Activated effector memory CD4-positive, alpha-beta T cell treated with anti-CD3 and anti-CD28 coated beads, Interleukin-2, amount 50 U/mL, for 16 hours (primary cell): Measurements from ENCODE around the gene RAP1GAP2.

Experiments
- DNase-seq: peaks from one replicate; pipeline ENCODE4 v3.0.0-alpha.2; 2020

Gene RAP1GAP2

DNA sequence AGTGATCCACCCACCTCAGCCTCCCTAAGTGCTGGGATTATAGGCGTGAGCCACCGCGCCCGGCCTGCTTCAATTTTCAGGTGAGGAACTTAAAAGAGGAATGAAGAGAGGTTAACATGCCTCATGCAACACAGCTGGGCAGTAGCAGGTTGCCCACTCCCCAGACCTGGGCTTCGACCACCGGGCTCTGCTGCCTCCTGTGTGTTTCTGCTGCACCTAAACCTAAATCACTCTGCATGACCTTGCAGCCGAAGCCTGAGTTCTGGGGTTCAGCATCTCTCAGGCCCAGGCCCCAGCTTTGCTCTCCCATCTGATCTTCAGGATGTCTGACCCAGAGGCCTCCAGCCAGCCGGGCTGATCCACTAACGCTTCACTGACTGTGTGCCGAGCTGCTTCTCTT is 154.6 kb downstream of the RAP1GAP2 start:
- DNase-seq, result peak; percentile 59

- DNase-seq, result no peak
Measured at GRCh38 chr17:2952174-2952845, 156.1 kb downstream of the RAP1GAP2 start.

- DNase-seq, result peak; percentile 39
Measured at GRCh38 chr17:2954898-2955445, 158.7 kb downstream of the RAP1GAP2 start.

DNA sequence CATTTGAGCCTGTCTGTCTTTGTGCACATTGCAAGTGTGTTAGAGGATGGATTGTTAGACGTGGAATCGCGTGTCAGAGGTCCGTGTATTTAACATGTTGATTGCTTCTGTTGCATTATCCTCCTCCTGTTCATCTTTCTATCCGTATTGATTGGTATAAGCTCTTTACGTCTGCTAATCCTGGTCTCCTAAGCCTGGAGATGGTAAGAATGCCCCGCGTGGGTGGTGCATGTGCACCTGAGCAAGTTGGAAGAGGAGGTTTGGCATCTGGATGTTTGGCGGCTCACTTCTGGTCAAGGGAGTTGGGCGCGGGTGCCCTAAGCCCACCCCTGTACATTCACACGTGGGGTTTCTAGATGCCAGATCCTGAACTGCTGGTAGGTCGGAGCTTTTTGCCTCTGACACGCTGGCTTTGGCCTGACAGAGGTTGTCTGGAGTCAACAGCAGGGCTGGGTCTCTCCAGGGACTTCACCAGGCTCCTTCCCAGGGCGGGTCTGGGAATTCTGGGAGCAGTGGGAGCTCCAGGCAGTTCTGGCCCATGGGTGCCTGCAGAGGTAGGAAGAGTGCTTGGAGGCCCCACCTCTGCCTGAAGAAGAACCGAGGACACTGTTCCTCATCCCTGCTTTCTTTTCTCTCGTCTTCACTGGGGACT is 159.8 kb downstream of the RAP1GAP2 start:
- peak; percentile 43 for DNase-seq

GRCh38 chr17:2957631-2958286 is 161.5 kb downstream of the RAP1GAP2 start:
- DNase-seq, result peak; percentile 16

DNA sequence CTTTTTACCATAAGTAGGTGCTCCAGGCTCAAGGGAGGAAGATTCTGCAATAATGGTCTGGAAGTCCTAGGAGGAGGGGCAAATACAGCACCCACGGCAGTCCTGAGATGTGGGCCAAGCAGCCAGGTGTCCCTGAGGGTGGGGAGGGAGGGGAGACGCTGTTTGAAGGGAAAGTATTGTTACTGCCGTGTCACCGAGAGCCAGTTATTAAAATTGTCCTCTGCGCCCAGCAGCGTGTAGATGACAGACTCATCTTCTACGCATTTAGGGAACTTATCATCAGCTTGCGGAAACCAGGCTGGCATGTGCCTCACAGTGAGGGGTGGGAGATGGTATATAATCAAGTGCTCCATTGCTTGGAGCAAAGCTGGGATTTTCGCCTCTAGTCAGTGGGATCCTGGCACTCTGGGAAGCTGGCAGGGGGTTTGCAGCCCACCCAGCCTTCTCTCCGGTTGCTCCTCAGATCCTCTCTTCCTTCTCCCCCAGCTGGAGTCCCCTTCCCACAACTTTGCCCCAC is 162.5 kb downstream of the RAP1GAP2 start:
- peak; percentile 28 for DNase-seq

GRCh38 chr17:2959371-2960130 is 163.3 kb downstream of the RAP1GAP2 start:
- peak; percentile 45 for DNase-seq

- DNase-seq, result no peak
Measured at GRCh38 chr17:2961446-2961845, 165.2 kb downstream of the RAP1GAP2 start.

GRCh38 chr17:2962236-2962635 is 166.0 kb downstream of the RAP1GAP2 start:
- DNase-seq, result no peak

DNA sequence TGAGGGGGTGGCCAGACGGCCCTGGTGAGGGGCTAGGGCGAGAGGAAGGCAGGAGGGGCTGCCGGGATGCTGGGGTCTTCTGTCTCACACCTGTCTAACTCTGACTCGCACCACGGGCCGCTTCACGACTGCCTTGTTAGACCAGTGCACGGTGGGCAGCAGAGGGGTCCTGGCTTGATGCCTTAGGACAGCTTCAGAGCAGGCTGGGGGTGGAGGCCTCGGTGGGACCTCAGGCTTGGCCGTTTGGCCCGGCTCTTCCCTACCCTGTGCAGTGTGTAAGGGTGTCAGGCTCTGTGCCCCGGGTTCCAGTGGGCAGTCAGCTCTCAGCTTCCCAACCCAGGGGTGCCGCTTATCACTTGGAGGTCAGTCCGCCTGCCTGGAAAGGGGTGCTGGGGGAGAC is 166.5 kb downstream of the RAP1GAP2 start:
- no peak for DNase-seq

DNA sequence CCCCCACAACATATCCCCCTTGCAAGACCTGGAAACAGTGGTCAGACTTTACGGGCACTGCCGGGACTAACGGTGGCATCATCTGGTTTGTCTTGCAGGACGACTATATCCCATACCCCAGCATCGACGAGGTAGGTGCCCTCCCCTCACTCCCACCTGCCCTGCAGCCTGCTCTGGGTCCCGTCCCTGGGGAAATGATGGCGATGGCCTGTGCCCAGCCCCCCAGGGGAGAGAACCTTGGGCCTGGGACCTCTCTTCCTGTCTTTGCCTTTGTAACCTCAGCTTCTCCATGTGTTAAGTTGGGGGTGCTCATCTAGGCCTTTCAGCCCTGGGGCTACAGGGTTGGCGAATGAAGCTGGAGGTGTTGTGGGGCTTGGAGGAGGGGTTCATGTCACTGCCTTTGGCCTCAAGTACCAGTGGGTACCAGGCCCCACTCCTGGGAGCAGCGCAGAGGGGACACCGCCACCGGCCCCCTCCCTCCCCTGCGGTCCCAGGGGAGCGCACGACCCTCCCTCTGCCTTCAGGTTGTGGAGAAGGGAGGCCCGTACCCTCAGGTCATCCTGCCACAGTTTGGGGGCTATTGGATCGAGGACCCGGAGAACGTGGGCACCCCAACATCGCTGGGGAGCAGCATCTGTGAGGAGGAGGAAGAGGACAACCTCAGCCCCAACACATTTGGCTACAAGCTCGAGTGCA is 167.2 kb downstream of the RAP1GAP2 start:
- no peak for DNase-seq

DNA sequence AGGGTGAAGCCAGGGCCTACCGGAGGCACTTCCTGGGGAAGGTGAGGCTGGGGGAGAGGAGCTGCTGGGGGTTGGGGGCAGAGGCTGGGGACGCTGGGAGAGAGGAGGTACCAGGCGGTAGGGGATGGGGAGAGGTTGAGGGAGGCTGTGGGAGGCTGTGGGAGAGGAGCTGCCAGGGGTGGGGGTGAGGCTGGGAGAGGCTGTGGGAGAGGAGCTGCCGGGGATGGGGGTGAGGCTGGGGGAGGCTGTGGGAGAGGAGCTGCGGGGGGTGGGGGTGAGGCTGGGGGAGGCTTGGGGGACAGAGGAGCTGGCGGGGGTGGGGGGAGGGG is 167.8 kb downstream of the RAP1GAP2 start:
- no peak for DNase-seq

DNA sequence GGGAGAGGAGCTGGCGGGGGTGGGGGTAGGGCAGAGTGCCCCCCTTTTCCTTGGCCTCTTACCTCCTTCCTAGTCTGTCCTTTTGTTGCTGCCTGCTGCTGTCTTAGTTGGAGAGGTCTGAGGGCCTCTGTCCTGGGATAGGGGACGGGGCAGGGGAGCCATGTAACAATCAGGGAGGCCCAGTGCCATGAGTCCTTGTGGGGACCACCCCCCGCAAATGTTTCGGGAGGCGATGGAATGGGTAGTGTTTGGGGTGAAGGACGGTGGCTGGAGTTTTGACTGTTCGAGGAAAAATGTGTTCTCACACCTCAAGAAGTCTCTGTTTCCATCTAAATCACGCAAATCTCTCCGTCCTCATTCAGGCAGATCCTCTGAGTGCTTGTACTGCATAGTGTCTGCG is 168.1 kb downstream of the RAP1GAP2 start:
- DNase-seq, result no peak

DNA sequence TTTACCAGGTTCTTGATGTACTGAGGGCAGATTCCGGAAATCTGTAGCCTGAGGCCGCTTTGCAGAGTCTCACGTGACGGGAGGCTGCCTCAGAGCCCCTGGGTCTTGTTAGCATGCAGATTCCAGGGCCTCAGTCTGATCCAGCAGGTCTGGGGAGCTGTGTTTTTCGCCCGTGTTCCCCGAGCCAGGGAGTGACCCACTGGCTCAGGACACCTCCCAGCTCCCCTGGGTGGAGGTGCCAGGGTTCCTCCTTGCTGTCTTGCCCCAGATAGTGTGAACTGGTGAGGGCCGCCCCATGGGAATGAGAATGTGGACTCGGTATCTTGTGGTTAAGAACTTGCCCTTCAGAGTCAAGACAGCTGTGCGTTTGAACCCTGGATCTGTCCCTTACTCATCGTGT is 168.6 kb downstream of the RAP1GAP2 start:
- DNase-seq, result no peak

- DNase-seq, result no peak
Measured at GRCh38 chr17:2965621-2966595, 169.7 kb downstream of the RAP1GAP2 start.

DNA sequence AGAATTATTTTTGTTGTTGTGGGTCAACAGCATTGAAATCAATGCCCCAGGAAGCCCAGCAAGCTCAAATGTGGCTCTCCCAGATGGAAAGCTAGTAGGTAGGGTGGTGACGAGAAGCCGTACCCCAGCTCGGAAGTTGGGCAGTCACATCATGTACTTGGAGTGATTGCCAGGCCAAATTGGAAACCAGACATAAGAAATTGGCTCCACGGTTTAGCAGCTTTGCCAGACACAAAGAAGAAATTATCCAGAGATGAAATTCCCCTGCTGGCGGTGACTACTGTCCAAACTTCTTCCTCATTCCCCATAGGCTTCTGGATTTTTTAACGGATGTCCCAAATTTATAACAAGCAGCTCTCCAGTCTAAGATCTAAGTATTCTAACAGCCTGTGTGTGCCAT is 171.3 kb downstream of the RAP1GAP2 start:
- DNase-seq, result no peak

GRCh38 chr17:2971851-2972250 is 175.6 kb downstream of the RAP1GAP2 start:
- no peak for DNase-seq

GRCh38 chr17:2972749-2973148 is 176.5 kb downstream of the RAP1GAP2 start:
- no peak for DNase-seq

- DNase-seq, result no peak
Measured at GRCh38 chr17:2974347-2974746, 178.1 kb downstream of the RAP1GAP2 start.

DNA sequence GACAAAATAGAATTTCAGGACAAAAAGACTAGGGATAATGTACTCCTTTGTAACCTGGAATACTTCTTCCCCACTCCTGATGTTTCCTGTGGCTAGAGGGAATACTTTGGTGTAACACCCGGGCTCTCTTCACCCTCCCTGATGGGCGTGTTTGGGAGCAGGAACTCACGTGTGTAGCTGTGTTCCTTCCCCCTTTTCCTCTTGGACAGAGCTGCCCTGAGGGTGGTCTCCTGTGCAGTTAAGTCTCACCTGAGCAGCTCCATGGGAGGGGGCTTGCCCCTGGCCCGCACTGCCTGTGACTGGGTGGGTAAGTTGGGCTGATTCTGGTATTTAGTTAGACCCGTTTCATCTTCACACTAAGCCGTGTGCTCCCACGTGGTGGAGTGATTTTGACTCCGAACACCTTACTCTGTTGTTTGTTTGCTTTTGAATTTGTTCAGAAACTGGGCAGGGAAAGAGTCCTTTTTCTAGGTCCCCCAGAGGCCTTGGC is 179.3 kb downstream of the RAP1GAP2 start:
- no peak for DNase-seq

- DNase-seq, result no peak
Measured at GRCh38 chr17:2977157-2977556, 180.9 kb downstream of the RAP1GAP2 start.
